ENCODE results near the gene PPP2R1B.

DNA sequence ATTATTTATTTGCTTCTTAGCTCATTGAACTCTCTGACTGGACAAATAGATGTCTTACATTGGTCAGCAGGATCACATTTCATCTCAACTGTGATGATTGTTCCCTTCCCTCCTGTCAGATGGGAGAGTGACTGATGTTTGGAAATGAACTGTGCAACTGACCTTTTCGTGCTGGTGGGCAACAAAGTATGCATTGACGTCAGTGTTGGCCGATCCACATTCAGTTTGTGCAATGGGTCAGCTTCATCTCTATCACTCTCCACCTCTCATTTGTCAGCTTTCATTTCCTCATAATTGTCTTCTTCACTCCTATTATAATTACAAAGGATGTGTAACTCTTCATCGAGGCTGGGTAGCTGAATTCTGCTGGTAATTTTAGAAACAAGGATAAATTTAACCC, 71.3 kb downstream of the PPP2R1B start:
- TF ChIP-seq, protein P1, sequence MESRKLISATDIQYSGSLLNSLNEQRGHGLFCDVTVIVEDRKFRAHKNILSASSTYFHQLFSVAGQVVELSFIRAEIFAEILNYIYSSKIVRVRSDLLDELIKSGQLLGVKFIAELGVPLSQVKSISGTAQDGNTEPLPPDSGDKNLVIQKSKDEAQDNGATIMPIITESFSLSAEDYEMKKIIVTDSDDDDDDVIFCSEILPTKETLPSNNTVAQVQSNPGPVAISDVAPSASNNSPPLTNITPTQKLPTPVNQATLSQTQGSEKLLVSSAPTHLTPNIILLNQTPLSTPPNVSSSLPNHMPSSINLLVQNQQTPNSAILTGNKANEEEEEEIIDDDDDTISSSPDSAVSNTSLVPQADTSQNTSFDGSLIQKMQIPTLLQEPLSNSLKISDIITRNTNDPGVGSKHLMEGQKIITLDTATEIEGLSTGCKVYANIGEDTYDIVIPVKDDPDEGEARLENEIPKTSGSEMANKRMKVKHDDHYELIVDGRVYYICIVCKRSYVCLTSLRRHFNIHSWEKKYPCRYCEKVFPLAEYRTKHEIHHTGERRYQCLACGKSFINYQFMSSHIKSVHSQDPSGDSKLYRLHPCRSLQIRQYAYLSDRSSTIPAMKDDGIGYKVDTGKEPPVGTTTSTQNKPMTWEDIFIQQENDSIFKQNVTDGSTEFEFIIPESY (IDR thresholded peaks at IDR 0.05), result no peak
- TF ChIP-seq, protein P2, sequence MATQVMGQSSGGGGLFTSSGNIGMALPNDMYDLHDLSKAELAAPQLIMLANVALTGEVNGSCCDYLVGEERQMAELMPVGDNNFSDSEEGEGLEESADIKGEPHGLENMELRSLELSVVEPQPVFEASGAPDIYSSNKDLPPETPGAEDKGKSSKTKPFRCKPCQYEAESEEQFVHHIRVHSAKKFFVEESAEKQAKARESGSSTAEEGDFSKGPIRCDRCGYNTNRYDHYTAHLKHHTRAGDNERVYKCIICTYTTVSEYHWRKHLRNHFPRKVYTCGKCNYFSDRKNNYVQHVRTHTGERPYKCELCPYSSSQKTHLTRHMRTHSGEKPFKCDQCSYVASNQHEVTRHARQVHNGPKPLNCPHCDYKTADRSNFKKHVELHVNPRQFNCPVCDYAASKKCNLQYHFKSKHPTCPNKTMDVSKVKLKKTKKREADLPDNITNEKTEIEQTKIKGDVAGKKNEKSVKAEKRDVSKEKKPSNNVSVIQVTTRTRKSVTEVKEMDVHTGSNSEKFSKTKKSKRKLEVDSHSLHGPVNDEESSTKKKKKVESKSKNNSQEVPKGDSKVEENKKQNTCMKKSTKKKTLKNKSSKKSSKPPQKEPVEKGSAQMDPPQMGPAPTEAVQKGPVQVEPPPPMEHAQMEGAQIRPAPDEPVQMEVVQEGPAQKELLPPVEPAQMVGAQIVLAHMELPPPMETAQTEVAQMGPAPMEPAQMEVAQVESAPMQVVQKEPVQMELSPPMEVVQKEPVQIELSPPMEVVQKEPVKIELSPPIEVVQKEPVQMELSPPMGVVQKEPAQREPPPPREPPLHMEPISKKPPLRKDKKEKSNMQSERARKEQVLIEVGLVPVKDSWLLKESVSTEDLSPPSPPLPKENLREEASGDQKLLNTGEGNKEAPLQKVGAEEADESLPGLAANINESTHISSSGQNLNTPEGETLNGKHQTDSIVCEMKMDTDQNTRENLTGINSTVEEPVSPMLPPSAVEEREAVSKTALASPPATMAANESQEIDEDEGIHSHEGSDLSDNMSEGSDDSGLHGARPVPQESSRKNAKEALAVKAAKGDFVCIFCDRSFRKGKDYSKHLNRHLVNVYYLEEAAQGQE (IDR thresholded peaks at IDR 0.05), result no peak
- TF ChIP-seq, protein P3, sequence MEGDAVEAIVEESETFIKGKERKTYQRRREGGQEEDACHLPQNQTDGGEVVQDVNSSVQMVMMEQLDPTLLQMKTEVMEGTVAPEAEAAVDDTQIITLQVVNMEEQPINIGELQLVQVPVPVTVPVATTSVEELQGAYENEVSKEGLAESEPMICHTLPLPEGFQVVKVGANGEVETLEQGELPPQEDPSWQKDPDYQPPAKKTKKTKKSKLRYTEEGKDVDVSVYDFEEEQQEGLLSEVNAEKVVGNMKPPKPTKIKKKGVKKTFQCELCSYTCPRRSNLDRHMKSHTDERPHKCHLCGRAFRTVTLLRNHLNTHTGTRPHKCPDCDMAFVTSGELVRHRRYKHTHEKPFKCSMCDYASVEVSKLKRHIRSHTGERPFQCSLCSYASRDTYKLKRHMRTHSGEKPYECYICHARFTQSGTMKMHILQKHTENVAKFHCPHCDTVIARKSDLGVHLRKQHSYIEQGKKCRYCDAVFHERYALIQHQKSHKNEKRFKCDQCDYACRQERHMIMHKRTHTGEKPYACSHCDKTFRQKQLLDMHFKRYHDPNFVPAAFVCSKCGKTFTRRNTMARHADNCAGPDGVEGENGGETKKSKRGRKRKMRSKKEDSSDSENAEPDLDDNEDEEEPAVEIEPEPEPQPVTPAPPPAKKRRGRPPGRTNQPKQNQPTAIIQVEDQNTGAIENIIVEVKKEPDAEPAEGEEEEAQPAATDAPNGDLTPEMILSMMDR (IDR thresholded peaks at IDR 0.05; ENCODE audit: low read depth, low read length, missing input control), result no peak
- TF ChIP-seq RXRA (IDR thresholded peaks at IDR 0.05) (no peak), YY1 (IDR thresholded peaks at IDR 0.05) (no peak), GABPA (IDR thresholded peaks at IDR 0.05 in 1 of 2, conservative IDR thresholded peaks at IDR 0.05 in 1 of 2) (no peak), HNF4A (conservative IDR thresholded peaks at IDR 0.05) (no peak), JUND (IDR thresholded peaks at IDR 0.05) (no peak)
- TF ChIP-seq, protein P4, sequence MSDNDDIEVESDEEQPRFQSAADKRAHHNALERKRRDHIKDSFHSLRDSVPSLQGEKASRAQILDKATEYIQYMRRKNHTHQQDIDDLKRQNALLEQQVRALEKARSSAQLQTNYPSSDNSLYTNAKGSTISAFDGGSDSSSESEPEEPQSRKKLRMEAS (IDR thresholded peaks at IDR 0.05), result no peak

Data from liver (tissue), 3 donors.